HG02973 (cell line): ENCODE results near the gene RBM7.

ENCODE experiments used
- ATAC-seq: cut with Tn5 transposase; IDR thresholded peaks from one replicate; pipeline ENCODE4 v1.9.1; 2021; ENCODE audit warnings: moderate library complexity; ENCODE audit not compliant: unreplicated experiment

Gene RBM7

GRCh38 chr11:114395736-114396135, 4.7 kb upstream of the RBM7 start:
- ATAC-seq = no peak

- ATAC-seq = no peak
Measured at GRCh38 chr11:114396916-114397315, 3.5 kb upstream of the RBM7 start.

DNA sequence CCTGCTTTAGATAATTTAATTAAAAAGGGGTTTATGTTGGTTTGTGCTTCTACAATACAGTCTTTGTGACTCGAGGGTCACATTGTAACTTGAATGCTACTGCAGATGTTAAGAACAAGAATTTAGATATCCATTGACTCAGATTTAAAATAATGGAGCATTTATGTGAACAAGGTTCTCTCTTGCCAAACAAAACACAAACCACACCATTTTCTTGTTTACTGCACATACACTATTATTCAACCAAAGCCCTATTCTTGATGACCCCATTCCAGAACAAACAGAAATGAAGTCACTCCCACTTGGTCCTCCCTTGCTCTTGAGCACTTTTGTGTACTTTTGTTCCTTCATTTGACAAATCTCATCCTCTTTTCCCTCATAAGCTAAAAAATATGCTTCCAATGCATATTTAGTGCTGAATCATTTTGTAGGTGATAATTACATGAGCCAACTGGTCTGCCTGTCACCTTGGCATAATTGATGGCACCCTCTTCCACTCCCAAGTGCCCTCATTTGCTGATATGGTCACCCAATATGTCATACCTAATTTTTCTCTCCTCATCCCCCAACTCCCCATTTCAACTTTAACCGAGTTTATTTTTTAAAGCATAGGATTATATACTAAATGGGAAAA, 3.0 kb upstream of the RBM7 start:
- no peak for ATAC-seq

GRCh38 chr11:114398303-114398920, 2.1 kb upstream of the RBM7 start:
- ATAC-seq = no peak

- ATAC-seq = peak; percentile 30
Measured at GRCh38 chr11:114399490-114400215, 813 bp upstream of the RBM7 start.

DNA sequence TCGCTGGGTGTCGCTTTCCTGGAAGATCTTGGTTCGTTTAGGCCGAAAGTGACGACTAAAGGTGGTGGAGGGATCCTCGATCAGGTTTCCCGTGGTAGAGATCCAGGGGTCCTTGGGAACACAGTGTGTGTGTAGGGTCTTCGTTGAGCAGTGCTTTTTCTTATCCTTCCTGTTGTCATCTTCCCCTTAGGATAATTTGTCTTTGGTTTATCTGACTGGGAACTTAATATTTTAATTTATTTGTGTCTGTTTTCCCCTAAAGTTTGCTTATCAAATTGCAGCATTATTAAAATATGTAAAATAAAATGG, 403 bp downstream of the RBM7 start:
- ATAC-seq = no peak

GRCh38 chr11:114401311-114401710, 845 bp downstream of the RBM7 start:
- ATAC-seq = no peak

DNA sequence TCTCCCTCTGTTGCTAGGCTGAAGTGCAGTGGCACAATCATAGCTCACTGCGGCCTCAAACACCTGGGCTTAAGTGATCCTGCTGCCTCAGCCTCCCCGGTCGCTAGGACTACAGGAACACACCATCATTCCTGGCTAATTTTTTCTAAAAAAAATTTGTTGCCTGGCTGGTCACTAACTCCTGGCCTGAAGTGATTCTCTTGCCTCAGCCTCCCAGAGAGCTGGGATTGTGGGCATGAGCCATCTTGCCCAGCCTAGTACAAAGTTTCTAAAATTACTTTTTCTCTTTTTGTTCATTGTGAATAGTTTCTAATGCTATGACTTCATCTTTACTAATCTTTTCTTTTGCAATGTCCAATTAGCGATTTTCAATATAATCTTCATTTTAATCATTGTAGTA, 12.5 kb downstream of the RBM7 start:
- ATAC-seq = no peak

- ATAC-seq = no peak
Measured at GRCh38 chr11:114413958-114414357, 13.5 kb downstream of the RBM7 start.

DNA sequence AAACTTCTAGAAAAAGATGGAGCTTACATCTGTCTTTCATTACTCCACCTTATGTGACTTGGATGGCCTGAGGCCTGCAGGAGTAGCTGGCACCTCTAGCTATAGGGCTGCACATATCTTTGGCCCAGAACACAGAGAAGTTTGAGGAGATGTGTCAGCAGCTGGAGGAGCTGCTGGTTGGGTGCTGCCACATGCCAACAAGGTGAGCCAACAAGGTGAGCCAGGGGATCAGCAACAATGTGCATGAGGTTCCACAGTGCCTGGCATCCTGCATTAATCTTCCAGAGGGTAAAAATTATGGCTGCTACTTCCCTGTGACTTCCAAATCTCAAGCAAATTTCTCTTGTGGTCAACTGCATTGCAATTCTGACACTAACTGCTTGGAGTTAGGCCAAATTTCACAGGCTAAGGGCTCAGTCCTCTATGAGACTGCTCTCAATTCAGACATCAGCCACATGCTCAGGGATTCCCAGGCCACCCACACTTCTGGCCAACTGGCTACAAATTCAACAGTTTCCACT, 16.0 kb downstream of the RBM7 start:
- no peak for ATAC-seq

DNA sequence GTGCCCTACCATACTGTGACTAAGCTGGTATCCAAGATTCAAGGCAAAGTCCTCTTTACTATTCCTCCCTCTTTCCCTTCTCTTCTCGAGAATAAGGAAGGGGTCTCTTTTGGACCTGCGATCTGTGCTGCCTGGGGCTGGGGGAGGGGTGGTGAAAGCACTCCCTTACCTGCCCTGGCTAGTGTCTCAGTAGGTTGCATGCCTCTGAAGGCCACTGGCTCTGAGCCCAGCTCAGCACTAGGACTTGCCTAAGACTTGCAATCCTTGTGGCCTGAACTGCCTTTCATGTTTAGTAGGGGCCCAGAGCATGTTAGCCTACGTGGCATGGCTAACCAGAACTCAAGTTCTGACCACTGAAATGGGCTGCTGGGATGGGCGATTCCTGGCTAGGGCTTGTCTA, 25.8 kb downstream of the RBM7 start:
- ATAC-seq = no peak

DNA sequence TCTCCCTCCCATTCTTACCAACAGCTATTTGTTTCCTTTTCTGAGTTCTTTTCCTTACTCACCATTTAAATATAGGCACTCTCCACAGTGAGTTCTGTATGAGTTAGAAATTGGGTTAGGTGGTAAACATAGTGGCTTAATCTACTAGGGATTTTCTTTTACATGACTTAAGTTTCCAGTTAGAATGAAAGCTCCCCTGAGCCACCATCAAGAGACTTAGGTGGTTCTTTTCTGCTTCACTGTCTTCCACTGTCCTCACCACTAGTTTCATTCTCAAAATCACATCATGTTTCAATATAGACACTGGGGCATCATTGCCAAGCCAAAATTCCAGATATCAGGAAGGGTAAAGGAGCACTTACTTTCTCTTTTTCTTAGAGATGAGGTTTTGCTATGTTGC, 29.8 kb downstream of the RBM7 start:
- no peak for ATAC-seq

DNA sequence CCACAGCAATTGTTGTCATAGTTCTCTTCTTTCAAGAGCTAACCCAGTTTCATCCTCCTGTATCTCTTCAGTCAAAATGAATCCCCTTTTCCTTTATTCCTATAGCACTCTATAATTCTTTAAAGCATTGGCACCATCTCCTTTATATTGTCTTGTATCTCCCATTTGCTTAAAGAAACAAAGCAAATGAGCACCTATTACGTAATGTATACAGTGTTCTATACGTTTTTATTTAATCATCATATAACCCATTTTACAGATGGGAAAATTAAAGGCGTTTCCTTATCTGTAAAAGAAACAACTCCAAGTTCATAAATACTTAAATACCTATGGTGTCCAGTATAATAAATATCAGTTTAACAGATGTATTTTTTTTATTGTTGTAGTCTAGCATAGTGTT, 32.4 kb downstream of the RBM7 start:
- ATAC-seq = no peak

- ATAC-seq = no peak
Measured at GRCh38 chr11:114433376-114433775, 32.9 kb downstream of the RBM7 start.

- no peak for ATAC-seq
Measured at GRCh38 chr11:114438303-114438702, 37.8 kb downstream of the RBM7 start.

DNA sequence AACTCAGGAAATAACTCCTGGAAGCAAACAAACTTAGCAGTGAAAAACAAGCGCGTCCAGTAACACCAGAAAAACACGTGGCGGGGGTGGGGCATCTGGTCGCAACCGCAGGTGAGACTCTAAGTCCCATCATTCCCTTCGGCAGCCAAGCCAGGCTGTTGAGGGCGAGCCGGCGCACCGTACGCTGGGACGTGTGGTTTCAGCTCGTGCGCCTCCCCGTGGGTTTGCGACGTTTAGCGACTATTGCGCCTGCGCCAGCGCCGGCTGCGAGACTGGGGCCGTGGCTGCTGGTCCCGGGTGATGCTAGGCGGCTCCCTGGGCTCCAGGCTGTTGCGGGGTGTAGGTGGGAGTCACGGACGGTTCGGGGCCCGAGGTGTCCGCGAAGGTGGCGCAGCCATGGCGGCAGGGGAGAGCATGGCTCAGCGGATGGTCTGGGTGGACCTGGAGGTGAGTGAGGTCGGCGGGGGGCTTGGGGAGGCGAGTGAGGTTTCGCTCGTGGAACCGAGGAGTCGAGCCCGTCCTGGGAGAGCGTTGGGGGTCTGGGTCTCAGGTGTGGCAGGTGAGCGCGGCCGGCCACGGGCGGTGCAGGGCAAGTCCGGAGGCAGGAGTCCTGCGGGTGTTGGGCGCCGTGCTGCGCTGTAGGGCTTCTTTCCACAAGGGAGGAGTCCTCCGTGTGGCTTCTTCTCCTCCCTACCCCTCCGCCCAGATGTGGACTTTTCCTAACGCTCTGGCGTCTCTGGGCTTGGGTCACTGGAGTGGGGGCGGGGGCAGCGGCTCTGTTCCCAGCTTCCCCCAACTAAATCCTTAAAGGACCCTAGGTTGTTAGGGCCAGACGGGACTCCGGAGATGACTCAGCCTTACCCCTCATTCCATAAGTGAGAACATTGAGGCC, 39.0 kb downstream of the RBM7 start, which contains the start of gene REXO2:
TSS of gene REXO2 (plus strand) at position 239 of the 892 bp plus-strand sequence. CDS start at position 301, 62 bp downstream.
- ATAC-seq = peak; percentile 97

DNA sequence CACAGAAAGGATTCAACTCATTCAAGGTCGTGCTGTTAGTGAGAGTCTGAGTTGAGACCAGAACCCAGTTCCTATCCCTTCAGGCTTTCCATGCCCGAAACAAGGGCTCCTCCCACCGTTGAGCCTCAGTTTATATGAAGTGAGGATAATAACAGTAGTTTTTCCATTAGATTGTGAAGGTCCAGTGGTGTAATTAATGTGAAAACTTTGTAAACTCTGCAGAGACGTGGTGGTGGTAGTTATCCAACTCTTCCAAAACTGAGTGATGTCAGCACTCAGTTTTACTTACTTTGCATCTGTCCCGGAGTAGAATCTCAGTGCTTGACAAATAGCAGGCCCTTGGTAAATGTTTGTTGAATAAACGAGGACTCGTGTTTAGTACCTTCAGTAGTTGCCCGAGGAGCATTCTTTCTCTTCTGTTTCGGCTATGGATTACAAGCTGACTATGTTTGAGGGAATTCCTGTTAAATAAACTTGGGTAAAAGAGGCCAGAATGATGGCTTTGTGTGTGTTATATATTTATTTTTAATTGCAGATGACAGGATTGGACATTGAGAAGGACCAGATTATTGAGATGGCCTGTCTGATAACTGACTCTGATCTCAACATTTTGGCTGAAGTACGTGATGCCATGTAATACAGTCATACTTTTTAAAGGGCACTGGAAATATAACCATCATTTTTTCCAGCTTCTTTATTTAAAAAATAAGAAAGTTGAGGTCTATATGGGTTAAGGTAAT, 39.8 kb downstream of the RBM7 start:
- no peak for ATAC-seq

- no peak for ATAC-seq
Measured at GRCh38 chr11:114440971-114441763, 40.7 kb downstream of the RBM7 start.

DNA sequence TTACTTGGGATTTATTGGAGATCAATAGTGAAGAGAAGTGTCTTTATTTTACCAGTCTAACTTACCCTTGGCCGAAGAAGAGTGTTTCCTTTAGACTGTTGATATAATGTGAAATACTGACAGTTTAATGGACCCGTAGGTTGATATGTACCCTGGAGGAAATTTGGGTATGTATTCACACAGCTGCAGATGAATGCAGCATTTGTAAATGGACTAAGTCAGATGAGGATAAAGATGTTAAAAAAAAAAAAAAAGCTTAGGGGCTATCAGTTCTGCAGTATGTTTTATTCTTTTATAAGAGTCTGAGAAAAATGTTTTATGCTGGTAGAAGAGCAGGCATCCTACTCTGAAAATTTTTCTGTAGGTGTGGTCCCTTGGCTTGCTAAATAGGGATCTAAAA, 41.5 kb downstream of the RBM7 start:
- no peak for ATAC-seq

DNA sequence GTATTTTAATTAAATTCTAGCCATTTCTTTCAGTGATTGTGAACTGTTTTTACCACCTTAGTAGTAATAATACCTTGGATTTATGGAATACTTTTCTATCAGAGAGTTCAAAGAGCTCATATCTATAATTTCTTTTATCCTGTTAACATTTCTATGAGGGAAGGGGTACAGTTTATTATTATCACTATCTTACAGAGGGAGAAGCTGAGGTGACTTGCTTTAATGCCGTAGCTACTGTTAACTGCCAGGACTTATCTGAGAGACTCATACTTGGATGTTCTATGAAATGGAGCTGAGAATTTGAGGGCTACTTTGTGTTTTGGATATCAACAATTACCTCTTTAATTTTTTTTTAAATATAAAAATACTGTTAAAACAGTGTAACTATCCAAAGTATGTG, 42.1 kb downstream of the RBM7 start:
- no peak for ATAC-seq
